Skin of body (tissue), 2 donors: ENCODE data around the gene PRMT1. TPM values are rescaled to one million over a fixed set of nuclear protein-coding genes. Genes with fewer than 3 reads are reported as not detected.

Experiments used
- DNase-seq: peaks from one replicate; lab custom pipeline; 2025; lab: John Stamatoyannopoulos, UW
- total RNA-seq: library from RNA; depleted of rRNA; stranded (reverse); fragments of >200 nt; gene quantifications from one replicate; pipeline ENCODE4 v1.2.3, GENCODE V29; 2014

The PRMT1 gene
- total RNA-seq, 1 donor from 2014 or later, result 129 TPM

GRCh38 chr19:49667473-49667872 lies 9.6 kb upstream of the PRMT1 start:
- DNase-seq, result no peak

- no peak for DNase-seq
Measured at GRCh38 chr19:49669516-49669915, 7.6 kb upstream of the PRMT1 start.

GRCh38 chr19:49672131-49672919 lies 4.7 kb upstream of the PRMT1 start:
- no peak for DNase-seq

GRCh38 chr19:49676136-49676783 lies 811 bp upstream of the PRMT1 start:
- DNase-seq, result no peak

GRCh38 chr19:49676784-49677230 lies 264 bp upstream of the PRMT1 start:
- DNase-seq, result peak; percentile 100

GRCh38 chr19:49677901-49678674 lies 1.0 kb downstream of the PRMT1 start:
- peak; percentile 72 for DNase-seq

GRCh38 chr19:49678985-49679770 lies 2.1 kb downstream of the PRMT1 start:
- no peak for DNase-seq

- no peak for DNase-seq
Measured at GRCh38 chr19:49679771-49680413, 2.8 kb downstream of the PRMT1 start.

- peak; percentile 90 for DNase-seq
Measured at GRCh38 chr19:49680421-49681351, 3.6 kb downstream of the PRMT1 start.

- DNase-seq, result no peak
Measured at GRCh38 chr19:49681830-49682229, 4.8 kb downstream of the PRMT1 start.

GRCh38 chr19:49682274-49682673 lies 5.2 kb downstream of the PRMT1 start:
- no peak for DNase-seq

- no peak for DNase-seq
Measured at GRCh38 chr19:49683814-49684250, 6.8 kb downstream of the PRMT1 start.

- no peak for DNase-seq
Measured at GRCh38 chr19:49684251-49684982, 7.3 kb downstream of the PRMT1 start.

GRCh38 chr19:49684983-49685553 lies 8.0 kb downstream of the PRMT1 start:
- no peak for DNase-seq

GRCh38 chr19:49685845-49686332 lies 8.8 kb downstream of the PRMT1 start:
- no peak for DNase-seq

- DNase-seq, result no peak
Measured at GRCh38 chr19:49686503-49687088, 9.5 kb downstream of the PRMT1 start.

GRCh38 chr19:49687150-49687549 lies 10.1 kb downstream of the PRMT1 start:
- DNase-seq, result no peak
